GM15510 (cell line): ENCODE measurements around the gene CACNA1E.

Source experiments
- POLR2A ChIP-seq: IDR thresholded peaks from 3 replicates; pipeline ENCODE4 v1.6.1; 2011; ENCODE audit warnings: borderline replicate concordance; ENCODE audit not compliant: insufficient read length; ENCODE audit errors: extremely low read depth

CACNA1E gene

DNA sequence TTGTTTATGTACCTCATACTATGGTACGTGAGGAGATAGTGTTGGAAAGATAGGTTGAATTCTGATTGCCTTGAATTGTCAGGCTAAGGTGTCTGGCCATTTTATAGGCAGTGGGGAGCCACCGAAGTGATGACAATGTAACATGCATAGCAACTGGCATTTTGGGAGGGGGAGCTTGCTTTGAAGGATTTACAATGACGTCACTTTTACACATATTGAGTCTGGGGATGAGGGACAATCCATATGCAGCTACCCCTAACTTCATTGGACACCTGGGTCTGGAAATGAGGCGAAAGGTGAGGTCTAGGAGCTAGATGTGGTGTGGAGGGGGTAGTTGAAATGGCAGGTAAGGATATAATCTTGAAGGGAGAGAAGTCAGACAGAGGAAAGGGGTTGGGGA lies 7.7 kb upstream of the CACNA1E start:
- TF ChIP-seq POLR2A = no peak

- no peak for TF ChIP-seq POLR2A
These were observed 6.7 kb upstream of the CACNA1E start for GRCh38 chr1:181476581-181476980.

DNA sequence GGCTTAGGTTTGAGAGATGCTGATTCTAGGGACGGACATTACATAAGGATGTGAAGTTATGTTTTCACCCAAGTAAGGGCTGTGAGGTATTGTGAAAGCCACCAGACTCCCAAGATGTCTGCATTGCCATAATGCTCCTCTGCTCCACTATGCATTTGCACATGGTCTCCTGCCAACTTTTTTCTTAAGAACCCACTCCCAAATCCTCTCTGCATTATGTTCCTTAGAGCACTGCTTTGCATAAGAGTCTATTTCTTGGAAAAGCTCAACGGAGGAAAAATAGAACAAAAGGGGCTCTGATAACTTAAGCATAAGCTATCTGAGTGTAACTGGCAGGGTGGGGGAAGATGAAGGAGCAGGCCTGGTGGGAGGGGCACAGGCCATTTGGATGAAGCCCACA lies 5.0 kb upstream of the CACNA1E start:
- TF ChIP-seq POLR2A = no peak

DNA sequence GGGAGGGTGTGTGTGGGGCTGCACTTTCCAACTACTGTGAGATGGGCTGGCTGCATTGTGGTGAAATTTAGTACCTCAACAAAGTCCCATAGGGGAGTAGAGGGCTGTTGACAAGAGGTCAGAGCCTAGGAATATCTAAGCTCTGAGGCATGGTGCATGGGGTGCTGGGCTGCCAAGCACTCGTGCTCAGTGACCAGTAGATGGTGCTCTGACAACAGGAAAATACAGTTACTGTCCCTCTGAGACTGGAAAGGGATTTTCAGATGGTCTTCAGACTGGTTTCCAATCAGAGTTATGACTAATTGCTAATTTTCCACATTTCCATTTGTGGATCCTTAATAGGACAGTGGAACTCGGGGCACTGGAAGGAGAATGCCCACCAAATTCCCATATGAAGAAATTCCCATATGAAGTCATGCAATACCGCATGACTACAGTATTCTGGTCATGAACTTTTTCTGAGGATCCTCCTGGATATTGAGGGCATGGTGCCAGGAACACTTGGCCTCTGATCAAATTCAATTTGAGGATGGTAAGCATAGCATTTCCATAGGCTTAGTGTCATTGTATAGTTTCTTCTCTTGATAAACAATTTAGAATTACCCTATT lies 4.1 kb upstream of the CACNA1E start:
- no peak for TF ChIP-seq POLR2A

GRCh38 chr1:181482001-181482430 lies 1.3 kb upstream of the CACNA1E start:
- TF ChIP-seq POLR2A = no peak

DNA sequence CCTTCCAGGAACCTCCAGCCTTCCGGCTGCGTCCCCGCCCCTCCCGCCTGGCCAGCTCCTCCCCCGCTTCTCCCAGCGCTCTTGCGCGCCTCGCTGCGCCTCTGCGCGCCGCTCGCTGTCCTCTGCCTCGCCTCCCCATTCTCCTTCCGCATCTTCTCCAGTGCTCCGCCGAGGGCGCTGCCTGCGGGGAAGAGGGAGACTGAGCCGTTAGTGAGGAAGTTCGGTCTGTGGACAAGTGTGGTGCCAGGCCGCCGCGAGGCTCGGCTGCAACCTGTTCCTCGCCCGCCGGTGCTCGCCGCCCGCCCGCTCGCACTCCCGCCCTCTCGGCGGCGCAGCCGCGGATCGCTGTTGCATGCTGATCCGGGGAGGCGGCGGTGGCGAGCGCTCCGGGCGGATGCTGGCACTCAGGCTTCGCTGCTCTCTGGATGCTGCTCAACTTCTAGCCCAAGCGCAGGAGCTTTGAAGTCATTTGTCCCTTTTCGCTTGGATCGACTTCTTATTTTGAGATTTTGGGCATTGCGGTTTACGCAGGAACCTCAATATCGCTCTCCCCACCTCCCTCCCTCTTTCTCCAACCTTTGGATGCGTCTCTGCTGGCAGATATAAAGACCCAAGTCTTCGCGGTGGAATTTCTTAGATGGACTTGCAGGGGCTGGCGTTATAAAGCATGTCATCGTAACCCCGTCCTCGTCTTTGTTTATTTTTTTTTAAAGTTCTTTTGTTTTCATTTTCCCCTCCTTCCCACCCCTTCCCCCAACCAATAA lies 614 bp upstream of the CACNA1E start:
- TF ChIP-seq POLR2A = no peak

DNA sequence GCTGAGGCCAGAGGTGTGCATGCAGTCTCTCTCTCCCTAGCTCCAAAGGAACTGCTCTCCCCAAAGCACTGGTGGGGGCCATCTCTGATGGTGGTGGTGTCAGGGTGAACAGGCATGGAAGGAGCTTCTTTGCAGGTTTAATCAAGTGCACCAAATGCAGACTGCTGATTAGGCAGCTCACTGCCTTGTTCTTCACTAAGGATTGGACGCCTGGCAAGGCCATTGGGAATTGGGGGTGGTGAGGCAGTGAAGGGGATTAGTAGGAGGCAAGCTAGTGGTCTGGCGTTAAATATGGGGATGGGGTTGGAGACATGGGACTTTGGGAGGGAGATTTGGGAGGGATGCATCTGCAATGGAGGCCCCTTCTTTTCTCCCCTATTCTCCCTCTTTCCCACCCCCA lies 1.5 kb downstream of the CACNA1E start:
- TF ChIP-seq POLR2A = no peak

DNA sequence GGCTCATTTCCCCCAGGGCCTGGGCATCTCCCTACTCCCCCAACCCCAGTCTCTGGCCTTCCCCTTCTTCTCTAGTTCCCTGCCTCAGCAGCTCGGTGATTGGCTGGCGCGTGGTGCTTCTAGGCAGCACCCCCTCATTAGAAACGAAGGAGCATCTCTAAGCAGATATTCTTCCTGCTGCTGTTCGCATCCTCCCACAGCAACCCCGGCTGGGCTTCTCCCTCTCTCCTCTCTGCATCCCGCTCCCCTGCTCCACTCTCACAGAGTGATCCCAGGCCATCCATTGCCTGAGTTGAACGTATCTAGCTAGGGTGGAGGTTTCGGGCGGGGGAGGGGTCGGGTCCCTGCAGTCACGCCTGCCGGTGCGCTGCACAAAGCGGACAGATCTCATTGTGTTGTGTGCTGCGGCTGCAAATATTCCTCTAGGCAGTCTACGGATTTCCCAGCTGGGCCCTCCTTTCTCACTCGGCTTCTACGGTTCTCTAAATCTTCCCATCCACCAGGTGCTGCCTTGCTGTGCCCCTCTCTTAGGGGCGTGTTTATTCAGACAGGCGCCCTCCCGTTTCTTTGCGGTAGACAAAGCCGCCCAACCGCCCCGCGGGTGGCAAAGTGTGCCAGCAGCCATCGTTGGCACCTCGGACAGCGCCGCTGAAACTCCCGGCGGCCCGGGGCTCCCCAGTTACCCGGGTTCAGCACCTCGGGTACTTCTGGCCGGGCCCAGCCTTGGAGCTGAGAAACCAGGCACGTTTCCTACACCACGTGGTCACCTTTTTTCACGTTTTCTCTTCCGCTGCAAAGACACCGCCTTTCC lies 2.2 kb downstream of the CACNA1E start:
- TF ChIP-seq POLR2A = no peak

DNA sequence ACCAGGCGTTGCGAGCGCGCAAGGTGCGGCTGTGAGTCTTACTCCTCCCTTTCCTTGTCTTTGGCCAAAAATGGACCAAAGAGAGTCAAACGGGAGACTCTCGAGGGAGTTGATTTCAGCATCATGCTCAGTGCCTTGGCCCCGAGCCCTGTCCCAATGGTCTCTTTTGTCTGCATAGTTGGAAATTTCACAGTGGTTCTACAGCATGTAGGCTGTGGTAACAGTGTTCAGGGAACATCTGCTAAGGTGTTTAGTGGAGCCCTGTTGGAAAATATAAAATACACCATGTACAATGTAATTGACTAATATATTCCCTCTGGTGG lies 2.7 kb downstream of the CACNA1E start:
- TF ChIP-seq POLR2A = no peak

GRCh38 chr1:181488866-181489265 lies 5.5 kb downstream of the CACNA1E start:
- no peak for TF ChIP-seq POLR2A

DNA sequence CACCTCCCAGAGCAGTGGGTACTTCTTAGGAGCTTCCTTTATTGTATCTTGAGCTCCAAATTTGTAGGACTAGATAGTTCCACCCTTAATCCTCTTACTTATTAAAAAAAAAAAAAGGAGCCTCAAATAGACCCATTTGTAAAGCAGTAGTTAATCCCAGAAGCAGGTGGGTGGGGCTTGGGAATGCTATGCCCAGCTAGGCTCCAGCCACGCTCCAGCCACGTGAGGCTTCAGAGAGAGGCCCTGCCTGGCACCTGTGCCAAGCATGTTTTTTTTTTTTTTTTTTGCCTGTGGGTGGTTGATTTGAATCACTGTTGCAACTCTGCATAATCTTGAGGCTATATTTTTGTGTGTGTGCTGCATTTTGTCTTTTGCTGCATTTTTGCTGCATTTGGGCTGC lies 7.0 kb downstream of the CACNA1E start:
- no peak for TF ChIP-seq POLR2A

DNA sequence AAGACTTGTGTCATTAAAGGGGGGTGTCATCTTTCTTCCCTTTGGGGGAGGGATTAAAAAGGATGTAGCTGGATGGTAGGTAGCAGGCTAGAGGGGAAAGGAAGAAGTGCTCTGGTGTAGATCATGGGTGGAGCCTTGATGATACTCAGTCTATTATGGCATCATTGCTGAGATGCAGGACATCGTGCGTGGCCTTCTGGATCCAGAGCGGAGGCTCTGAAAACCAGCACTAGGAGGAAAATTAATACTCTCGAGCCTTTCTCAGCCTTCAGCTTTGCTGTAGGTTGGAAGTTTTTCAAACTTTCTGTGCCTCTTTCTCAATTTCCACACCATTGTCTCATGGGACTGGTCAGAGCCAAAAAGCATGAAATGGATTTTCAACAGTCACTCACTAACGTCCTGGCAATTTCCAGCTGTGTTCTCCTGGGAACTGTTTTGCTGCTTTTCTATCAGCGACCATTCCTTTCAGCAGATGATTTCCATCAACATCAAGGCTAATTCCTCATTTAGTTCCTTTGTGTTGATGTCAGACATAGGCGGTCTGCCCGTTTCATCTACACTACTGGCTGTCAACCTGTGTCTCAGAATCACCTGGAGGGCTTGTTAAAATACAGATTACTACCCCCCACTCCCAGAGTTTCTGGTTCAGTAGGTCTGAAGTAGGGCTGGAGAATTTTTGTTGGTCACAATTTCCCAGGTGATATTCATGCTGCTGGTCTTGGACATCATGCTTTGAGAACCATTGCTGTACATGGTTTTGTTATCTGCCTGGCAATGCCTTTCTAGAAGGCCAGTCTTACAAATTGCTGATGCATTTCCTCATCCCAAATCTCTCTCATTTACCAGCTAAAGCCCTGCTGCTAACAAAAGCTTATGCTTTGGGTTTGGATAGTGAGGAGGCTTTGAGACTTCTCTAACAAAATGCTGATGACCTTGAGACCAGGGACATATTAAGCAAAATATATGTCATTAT lies 7.7 kb downstream of the CACNA1E start:
- no peak for TF ChIP-seq POLR2A

- TF ChIP-seq POLR2A = no peak
These were observed 9.8 kb downstream of the CACNA1E start for GRCh38 chr1:181493166-181493565.

- TF ChIP-seq POLR2A = no peak
These were observed 10.6 kb downstream of the CACNA1E start for GRCh38 chr1:181493885-181494284.

GRCh38 chr1:181496759-181497158 lies 13.4 kb downstream of the CACNA1E start:
- TF ChIP-seq POLR2A = no peak

- TF ChIP-seq POLR2A = no peak
These were observed 14.6 kb downstream of the CACNA1E start for GRCh38 chr1:181497870-181498269.

DNA sequence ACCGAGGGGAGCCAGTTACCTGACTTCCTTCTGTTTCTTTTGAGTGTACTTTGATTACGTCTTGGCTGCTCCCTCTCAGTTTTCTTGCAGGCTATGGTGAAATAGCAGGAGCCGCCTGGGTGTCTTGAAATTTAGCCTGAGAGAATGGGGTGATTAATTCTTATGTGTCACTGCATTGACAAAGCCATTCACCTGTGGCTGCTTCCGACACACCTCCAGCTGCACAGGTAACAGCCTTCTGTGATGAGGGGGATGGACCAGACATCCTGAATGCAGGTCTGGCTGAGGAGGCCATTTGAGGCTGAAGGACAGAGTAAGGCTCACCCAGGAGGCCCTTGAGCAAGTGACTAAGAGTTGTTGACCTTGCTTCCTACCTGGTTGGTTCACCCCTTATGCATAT lies 16.5 kb downstream of the CACNA1E start:
- no peak for TF ChIP-seq POLR2A
